Measurements from ENCODE around the gene ATG101.

ATG101 gene, protein sequence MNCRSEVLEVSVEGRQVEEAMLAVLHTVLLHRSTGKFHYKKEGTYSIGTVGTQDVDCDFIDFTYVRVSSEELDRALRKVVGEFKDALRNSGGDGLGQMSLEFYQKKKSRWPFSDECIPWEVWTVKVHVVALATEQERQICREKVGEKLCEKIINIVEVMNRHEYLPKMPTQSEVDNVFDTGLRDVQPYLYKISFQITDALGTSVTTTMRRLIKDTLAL

GRCh38 chr12:52069327-52070184, at the start of gene ATG101:
TSS of gene ATG101 (plus strand) at chr12:52069978. CDS start at chr12:52073651, 3,673 bp downstream.
- Mint-ChIP-seq H3K27me3 (ENCODE audit: low read depth) (no peaks in the 10 kb centered on the region), H3K4me3 (peak within 1 kb of the TSS; percentile 98), H3K36me3 (ENCODE audit: low read depth) (peaks cover 24% of the 10 kb centered on the region), H3K4me1 (ENCODE audit: low read depth) (peaks cover 47% of the 10 kb centered on the region), H3K9me3 (no peaks in the 10 kb centered on the region), H3K27ac (peak within 1 kb of the TSS; percentile 99)
- DNase-seq (ENCODE audit: low spot score): peak; percentile 88

DNA sequence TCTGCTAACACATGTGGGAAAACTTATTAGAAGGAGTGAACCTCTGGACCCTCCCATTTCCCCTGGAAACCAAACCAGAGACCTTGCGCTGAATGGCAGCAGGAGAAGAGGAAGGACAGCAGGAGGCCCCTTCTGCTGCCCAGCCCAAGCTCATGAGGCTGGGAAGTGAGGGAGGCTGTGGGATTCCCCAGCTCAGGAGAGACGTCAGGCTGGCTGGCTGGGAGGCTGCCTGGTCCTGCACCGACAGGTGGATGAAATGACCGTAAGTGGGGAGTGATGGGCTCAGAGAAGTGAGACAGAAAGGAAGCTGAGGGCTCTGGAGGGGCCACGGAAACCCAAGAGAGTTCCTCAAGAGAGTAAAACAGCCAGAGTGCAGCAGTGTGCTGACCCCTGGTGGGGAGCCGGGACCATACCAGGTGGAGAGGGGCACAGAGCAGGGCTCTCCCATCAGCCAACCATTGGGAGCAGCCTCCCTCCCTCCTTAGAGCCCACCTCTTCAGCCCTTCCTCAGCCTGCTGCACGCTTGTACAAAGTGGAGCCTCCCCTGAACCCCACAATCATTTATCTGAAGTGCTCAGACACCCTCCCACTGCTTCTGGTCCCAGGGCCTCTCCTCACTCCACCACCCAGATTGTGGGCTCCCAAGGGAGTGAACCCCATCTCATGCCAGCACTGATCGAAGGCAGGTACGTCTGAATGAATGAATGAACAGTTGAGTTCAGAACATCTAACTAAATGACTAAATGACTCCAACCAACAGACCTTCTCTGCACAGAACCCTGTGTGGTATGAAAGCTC, 49.0 kb upstream of the ATG101 start:
- Mint-ChIP-seq H3K9me3 (no peaks in the 10 kb centered on the region), H3K4me3 (no peak overlapping the region), H3K36me3 (ENCODE audit: low read depth) (peaks cover 1% of the 10 kb centered on the region), H3K27ac (no peak overlapping the region), H3K4me1 (ENCODE audit: low read depth) (peaks cover 21% of the 10 kb centered on the region), H3K27me3 (ENCODE audit: low read depth) (peaks cover 3% of the 10 kb centered on the region)
- DNase-seq (ENCODE audit: low spot score): peak; percentile 44

- Mint-ChIP-seq H3K27ac (peak overlapping the region; percentile 60), H3K4me1 (ENCODE audit: low read depth) (peaks cover 26% of the 10 kb centered on the region), H3K9me3 (no peaks in the 10 kb centered on the region), H3K36me3 (ENCODE audit: low read depth) (peaks cover 1% of the 10 kb centered on the region), H3K4me3 (peak overlapping the region; percentile 81), H3K27me3 (ENCODE audit: low read depth) (peaks cover 3% of the 10 kb centered on the region)
- DNase-seq (ENCODE audit: low spot score): peak; percentile 32
These were observed 47.0 kb upstream of the ATG101 start for GRCh38 chr12:52022841-52023181.

DNA sequence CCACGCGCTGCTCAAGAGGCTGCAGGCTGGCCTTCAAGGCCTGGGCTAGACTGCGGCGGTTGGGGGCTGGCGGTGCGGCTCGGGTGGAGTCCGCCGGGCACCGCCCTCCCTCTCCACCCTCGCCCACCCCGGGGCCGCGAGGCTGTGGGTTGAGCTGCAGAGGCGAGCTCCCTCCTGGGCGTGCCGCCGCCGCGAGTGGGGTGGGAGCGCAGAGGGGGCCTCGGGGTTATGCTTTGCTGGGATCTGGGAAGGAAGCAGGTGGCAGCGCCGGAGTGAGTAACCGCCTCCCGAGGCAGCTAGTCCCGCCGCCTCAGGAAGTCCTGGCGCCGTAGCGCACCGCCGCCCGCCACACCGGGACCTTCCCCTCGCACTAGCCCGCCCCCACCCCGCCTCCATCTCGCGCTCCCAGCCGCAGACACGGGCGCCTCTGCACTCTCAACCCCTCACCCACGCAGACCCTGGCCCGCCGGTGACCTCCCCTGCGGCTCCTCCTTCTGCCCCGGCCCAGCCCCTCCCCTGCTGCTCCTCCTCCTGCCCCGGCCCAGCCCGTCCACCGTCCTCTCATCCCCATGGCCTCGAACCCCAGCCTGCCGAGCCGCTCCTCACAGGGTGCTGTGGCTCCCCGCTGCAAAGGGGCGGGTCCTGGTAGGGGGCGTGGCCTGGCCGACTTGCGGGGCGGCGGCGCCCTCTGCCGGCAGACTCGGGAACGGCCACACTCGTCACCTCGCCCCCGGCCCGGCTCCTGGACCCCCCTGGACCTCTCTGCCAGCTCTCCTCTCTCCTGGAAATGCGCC, 46.4 kb upstream of the ATG101 start:
- Mint-ChIP-seq H3K4me1 (ENCODE audit: low read depth) (peaks cover 26% of the 10 kb centered on the region), H3K36me3 (ENCODE audit: low read depth) (peaks cover 1% of the 10 kb centered on the region), H3K9me3 (no peaks in the 10 kb centered on the region), H3K27ac (peak overlapping the region; percentile 96), H3K27me3 (ENCODE audit: low read depth) (peaks cover 3% of the 10 kb centered on the region), H3K4me3 (peak overlapping the region; percentile 94)
- DNase-seq (ENCODE audit: low spot score): peak; percentile 90

GRCh38 chr12:52023976-52024688, 45.6 kb upstream of the ATG101 start:
- Mint-ChIP-seq H3K4me3 (peak overlapping the region; percentile 94), H3K36me3 (ENCODE audit: low read depth) (peaks cover 1% of the 10 kb centered on the region), H3K4me1 (ENCODE audit: low read depth) (peaks cover 26% of the 10 kb centered on the region), H3K27me3 (ENCODE audit: low read depth) (peaks cover 3% of the 10 kb centered on the region), H3K9me3 (no peaks in the 10 kb centered on the region), H3K27ac (peak overlapping the region; percentile 96)
- DNase-seq (ENCODE audit: low spot score): no peak

DNA sequence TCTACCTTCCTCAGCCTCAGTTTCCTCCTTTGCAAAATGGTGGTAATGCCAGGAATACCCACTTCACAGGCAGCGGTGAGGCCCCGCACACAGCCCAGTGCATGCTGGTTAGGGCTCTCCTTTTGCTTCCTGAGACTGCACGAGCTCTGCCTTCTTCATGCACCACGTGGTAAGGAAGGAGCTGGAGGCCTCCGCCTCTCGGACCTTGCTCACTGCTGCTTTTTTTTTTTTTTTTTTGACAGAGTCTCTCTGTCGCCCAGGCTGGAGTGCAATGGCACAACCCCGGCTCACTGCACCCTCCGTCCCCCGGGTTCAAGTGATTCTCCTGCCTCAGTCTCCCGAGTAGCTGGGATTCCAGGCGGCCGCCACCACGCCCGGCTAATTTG, 44.9 kb upstream of the ATG101 start:
- Mint-ChIP-seq H3K27ac (peak overlapping the region; percentile 96), H3K4me1 (ENCODE audit: low read depth) (peaks cover 26% of the 10 kb centered on the region), H3K4me3 (peak overlapping the region; percentile 94)

DNA sequence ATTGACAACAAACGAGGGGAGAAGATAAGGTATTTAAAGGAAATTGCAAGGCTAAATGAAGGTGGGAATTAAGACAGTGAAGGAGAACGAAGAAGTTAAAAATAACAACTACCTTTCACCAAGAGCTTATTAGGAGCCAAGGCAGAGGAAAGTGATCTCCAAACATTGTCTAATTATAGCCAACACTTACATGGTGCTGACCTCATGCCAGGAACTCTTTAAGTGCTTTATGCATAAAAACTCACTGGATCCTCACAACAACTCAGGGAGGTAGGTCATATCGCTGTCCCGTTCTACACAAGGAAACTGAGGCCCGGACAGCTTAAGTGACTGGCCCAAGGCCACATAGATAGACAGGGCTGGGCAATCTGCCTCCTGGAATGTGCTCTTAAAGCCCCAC, 43.5 kb upstream of the ATG101 start:
- H3K27ac Mint-ChIP-seq: peak overlapping the region; percentile 96
- H3K27me3 Mint-ChIP-seq (ENCODE audit: low read depth): no peaks in the 10 kb centered on the region
- H3K4me3 Mint-ChIP-seq: no peak overlapping the region
- H3K4me1 Mint-ChIP-seq (ENCODE audit: low read depth): peaks cover 20% of the 10 kb centered on the region
- peaks cover 1% of the 10 kb centered on the region for H3K36me3 Mint-ChIP-seq (ENCODE audit: low read depth)
- no peaks in the 10 kb centered on the region for H3K9me3 Mint-ChIP-seq
- no peak for DNase-seq (ENCODE audit: low spot score)

More for the DNA sequence above, 44.9 kb upstream of the ATG101 start:
- peak; percentile 68 for DNase-seq (ENCODE audit: low spot score)
- Mint-ChIP-seq H3K9me3 (no peaks in the 10 kb centered on the region), H3K36me3 (ENCODE audit: low read depth) (peaks cover 1% of the 10 kb centered on the region), H3K27me3 (ENCODE audit: low read depth) (peaks cover 3% of the 10 kb centered on the region)

- Mint-ChIP-seq H3K27ac (no peak overlapping the region), H3K4me3 (no peak overlapping the region), H3K36me3 (ENCODE audit: low read depth) (peaks cover 1% of the 10 kb centered on the region), H3K27me3 (ENCODE audit: low read depth) (no peaks in the 10 kb centered on the region), H3K9me3 (no peaks in the 10 kb centered on the region), H3K4me1 (ENCODE audit: low read depth) (peaks cover 20% of the 10 kb centered on the region)
- DNase-seq (ENCODE audit: low spot score): no peak
These were observed 42.5 kb upstream of the ATG101 start for GRCh38 chr12:52027085-52027843.

- DNase-seq (ENCODE audit: low spot score): no peak
- Mint-ChIP-seq H3K27me3 (ENCODE audit: low read depth) (peaks cover 10% of the 10 kb centered on the region), H3K27ac (no peak overlapping the region), H3K4me3 (no peak overlapping the region), H3K9me3 (no peaks in the 10 kb centered on the region), H3K4me1 (ENCODE audit: low read depth) (peaks cover 27% of the 10 kb centered on the region), H3K36me3 (ENCODE audit: low read depth) (no peaks in the 10 kb centered on the region)
These were observed 40.1 kb upstream of the ATG101 start for GRCh38 chr12:52029685-52030084.

DNA sequence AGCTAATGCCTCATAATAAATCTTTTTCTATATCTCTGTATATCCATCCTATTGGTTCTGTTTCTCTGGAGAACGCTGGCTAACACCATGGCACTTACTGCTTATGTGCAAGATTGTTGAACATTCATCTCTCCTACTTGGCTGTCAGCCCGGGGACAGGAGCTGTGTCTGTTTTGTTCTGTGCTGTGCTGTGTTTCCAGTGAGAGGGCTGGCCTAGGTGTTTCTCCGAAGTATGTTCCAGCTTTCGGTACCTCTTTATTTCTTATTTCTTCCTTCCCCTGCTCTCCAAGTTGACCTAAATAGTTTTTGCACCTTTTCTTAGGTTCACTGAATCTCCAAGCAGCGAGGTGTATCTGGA, 37.4 kb upstream of the ATG101 start:
- Mint-ChIP-seq H3K27me3 (ENCODE audit: low read depth) (peaks cover 23% of the 10 kb centered on the region), H3K36me3 (ENCODE audit: low read depth) (no peaks in the 10 kb centered on the region), H3K9me3 (no peaks in the 10 kb centered on the region), H3K27ac (peak overlapping the region; percentile 34), H3K4me3 (peak overlapping the region; percentile 65), H3K4me1 (ENCODE audit: low read depth) (peaks cover 22% of the 10 kb centered on the region)
- no peak for DNase-seq (ENCODE audit: low spot score)

DNA sequence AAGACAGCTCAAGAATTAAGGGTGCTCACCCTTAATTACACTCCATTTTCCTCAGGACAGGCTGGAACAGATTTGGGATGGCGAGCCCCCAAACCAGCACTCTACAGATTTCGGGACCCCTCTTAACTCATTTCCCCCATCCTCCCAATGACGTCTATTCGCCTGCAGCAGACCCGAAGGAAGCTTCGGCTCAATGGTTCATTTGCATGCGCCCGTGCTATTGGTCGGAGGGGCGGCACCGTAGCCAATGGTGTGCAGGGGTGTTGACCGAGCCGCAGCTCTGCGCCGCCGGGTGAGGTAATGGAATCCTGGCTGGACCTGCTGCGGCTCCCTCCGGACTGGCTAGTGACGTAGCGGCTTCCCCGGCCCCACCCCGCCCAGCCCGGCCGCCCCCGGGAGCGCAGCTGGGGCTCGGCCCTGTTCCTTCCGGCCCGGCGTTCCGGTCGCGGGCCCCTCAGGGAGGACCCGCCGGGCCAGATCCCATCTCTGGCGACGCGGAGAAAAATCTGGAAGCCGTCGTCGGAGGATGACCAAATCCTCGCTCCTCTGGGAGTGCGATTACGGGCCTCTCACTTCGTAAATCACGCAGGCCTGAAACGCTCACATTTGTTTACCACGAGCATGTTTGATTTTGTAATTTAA, 36.9 kb upstream of the ATG101 start:
- Mint-ChIP-seq H3K4me1 (ENCODE audit: low read depth) (peaks cover 22% of the 10 kb centered on the region), H3K4me3 (peak overlapping the region; percentile 78)

More for the DNA sequence above, 36.9 kb upstream of the ATG101 start:
- Mint-ChIP-seq H3K36me3 (ENCODE audit: low read depth) (no peaks in the 10 kb centered on the region), H3K9me3 (no peaks in the 10 kb centered on the region), H3K27ac (peak overlapping the region; percentile 82), H3K27me3 (ENCODE audit: low read depth) (peaks cover 23% of the 10 kb centered on the region)
- peak; percentile 95 for DNase-seq (ENCODE audit: low spot score)
